GM19468 (cell line): ENCODE data around the gene AKNA.
A peak's percentile ranks its signal among the peaks of the same experiment; 100 is the strongest.

ENCODE experiments used
- ATAC-seq: cut with Tn5 transposase; IDR thresholded peaks from one replicate; pipeline ENCODE4 v1.9.1; 2021; ENCODE audit warnings: mild to moderate bottlenecking, moderate library complexity, moderate number of reproducible peaks; ENCODE audit not compliant: unreplicated experiment; ENCODE audit errors: extremely low read depth

The AKNA gene

DNA sequence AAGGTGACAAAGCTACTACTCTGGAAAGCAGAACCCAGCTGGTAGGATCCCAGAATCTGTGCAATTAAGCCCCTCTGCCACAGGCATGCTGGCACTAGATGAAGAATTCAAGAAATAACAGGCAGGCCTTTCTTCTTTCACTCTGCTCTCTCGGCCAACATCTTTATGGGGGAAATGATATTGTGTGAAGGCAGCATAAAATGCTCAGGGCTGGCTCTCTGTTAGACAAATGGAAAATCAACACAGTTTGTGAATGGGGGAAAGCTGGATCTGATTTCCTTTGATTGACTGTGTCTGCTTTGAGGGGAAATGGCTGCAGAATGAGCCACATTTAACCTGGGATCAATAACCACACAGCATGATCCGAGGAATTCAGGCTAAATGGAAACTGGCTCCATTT lies 29.1 kb upstream of the AKNA start:
- no peak for ATAC-seq

- ATAC-seq = no peak
These were observed 28.5 kb upstream of the AKNA start for GRCh38 chr9:114416290-114416689.

GRCh38 chr9:114414346-114414745 lies 26.6 kb upstream of the AKNA start:
- no peak for ATAC-seq

- no peak for ATAC-seq
These were observed 26.1 kb upstream of the AKNA start for GRCh38 chr9:114413861-114414301.

GRCh38 chr9:114412048-114412683 lies 24.4 kb upstream of the AKNA start:
- no peak for ATAC-seq

GRCh38 chr9:114411452-114411851 lies 23.7 kb upstream of the AKNA start:
- ATAC-seq = no peak

GRCh38 chr9:114410910-114411309 lies 23.1 kb upstream of the AKNA start:
- ATAC-seq = no peak

- no peak for ATAC-seq
These were observed 22.1 kb upstream of the AKNA start for GRCh38 chr9:114409842-114410241.

GRCh38 chr9:114409103-114409780 lies 21.5 kb upstream of the AKNA start:
- no peak for ATAC-seq

DNA sequence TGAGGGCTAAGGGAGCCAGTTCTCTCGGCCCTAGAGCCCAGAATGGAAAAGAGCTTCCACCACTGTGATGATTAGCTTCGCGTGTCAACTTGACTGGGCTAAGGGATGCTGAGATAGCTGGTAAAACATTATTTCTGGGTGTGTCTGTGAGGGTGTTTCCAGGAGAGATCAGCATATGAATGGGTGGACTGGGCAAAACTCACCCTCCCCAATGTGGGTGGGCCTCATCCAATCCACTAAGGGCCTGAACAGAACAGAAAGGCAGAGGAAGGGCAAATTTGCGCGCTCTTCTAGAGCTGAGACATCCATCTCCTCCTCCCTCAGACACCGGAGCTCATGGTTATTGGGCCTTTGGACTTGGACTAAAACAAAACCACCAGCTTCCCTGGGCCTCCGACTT lies 20.9 kb upstream of the AKNA start:
- ATAC-seq = no peak

DNA sequence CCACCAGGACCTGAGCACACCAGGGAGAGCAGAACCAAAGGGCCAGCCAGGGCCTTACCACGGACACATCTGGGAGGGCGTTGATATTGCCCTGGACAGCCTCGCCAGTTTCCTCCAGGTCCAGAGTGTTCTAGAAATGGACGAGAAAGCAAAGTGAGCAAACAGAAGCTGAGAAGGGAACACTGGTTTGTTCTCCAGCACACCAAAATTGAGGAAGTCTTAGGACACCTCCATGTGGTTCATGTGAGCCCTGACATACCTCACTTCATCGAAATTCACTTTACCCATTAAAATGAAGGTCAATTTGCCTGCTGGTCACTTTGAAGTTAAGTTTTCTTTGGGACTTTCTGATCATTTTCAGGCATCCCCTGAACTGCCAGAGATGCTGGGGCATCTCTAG lies 20.1 kb upstream of the AKNA start:
- ATAC-seq = no peak

- no peak for ATAC-seq
These were observed 18.7 kb upstream of the AKNA start for GRCh38 chr9:114406441-114406840.

DNA sequence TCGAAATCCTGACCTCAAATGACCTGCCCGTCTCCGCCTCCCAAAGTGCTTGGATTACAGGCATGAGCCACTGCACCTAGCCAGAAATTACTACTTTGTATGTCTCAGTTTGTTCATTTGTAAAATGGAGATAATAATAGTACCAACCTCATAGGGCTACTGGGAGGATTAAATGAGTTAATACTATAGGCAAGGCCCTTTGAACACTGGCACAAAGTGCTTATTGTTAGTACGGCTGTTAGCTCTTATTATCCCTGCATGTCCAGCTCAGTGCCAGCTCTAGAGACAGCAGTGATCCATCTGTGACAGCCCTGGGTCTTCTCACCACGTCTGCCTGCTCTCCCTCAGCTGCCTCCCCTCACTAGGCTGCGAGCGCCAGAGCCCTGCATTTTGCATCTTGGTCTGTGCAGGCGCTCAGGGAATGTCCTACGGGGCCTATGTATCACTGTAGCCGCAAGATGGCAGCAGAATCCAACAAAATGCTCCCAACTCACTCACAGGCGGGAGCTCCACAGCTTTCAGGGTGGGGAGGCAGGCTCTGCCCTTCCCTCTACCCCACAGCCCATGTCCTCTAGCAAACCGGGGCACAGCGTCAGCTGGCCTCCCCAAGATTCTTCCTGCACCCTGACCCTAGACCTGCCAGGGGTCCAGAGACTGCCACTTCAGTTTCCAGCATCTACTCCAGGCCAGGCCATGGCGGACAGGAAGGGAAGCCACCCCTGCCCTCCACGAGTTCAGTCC lies 17.7 kb upstream of the AKNA start:
- ATAC-seq = peak; percentile 78

GRCh38 chr9:114404531-114404930 lies 16.7 kb upstream of the AKNA start:
- no peak for ATAC-seq

DNA sequence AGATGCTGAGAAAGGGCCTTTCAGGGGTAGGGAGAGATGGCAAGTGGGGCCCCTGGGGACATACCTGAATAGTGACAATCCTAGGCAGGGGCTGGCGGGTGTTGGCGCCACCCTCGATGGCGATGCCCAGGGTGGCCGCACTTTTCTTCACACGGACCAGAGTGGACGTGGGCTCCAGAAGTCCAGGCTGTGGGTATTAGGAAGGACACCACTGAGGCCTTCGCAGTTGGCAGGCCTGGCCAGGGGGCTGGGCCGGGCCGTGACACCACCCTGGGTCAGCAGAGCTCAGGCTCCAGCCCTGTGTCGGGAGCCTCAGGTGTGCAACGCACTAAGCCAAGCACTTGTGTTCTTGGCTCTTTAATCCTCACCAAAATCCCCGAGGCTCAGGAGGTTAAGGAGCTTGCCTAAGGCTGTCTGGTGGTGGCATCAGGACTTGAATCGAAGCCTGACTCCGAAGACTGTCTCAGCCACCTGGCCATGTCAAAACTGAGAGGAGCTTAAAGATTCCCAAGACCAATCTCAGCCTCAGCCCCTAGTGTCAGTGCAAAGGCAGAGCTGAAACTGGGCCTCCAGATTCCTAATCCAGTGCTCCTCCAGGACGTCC lies 15.5 kb upstream of the AKNA start:
- ATAC-seq = no peak

DNA sequence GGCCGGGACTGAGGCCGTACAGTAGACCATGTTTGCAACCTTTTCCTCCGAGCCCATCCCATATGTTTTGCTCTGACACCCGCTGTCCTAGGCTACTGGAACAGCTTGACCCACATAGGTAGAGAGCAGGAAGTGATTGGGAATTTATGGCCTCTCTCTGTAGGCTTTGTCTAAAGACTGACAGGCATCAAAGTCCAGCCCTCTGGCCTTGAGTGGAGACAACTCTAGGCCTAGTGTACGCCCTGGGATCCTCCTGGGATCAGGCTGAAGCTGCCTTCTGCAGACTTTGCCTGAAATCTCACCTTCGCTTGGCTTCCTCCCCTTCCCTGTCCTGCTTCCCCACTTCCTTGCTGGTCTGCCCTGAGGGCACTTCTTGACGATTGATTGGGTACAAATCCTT lies 13.6 kb upstream of the AKNA start:
- ATAC-seq = no peak

DNA sequence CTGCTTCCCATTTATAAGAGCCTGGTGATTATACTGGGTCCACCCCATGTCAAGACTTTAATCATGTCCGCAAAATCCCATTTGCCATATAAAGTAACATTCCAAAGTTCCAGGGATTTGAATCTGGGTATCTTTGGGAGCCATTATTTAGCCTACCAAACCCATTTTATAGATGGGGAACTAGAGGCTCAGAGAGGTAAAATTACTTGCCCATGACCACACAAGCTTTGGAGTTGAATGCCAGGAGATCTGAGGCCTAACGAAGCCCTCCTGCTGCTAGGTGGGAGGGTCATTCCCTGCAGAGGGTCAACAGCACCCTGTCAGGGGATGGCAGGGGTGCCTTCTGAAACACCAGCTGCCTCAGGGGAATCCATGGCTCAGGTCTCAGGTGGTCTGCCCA lies 13.0 kb upstream of the AKNA start:
- no peak for ATAC-seq

- ATAC-seq = no peak
These were observed 12.4 kb upstream of the AKNA start for GRCh38 chr9:114400219-114400618.

GRCh38 chr9:114399381-114399780 lies 11.6 kb upstream of the AKNA start:
- no peak for ATAC-seq

- peak; percentile 61 for ATAC-seq
These were observed 10.2 kb upstream of the AKNA start for GRCh38 chr9:114397848-114398605.
